Measurements from ENCODE around the gene CCAR1. TPM values are rescaled to one million over a fixed set of nuclear protein-coding genes. Genes with fewer than 3 reads are reported as not detected.
"Not testable (repeated sequence)": the region's sequence is repeated elsewhere in the genome, so short reads cannot be mapped to it uniquely, and the experiment has no call there.

The CCAR1 gene
- total and polyA plus RNA-seq, 4 donors = 18.6 to 65.0 (median 51.8) TPM

GRCh38 chr10:68740676-68741075, 19.6 kb downstream of the CCAR1 start:
- H3K4me1 ChIP-seq (ENCODE audit: control insufficient read depth in 5 of 5, insufficient read depth in 5 of 5, low read length in 5 of 5); H3K27ac ChIP-seq (ENCODE audit: low read depth in 1 of 2, low read length in 1 of 2); ATAC-seq (ENCODE audit: insufficient read depth, low FRiP score); H3K9ac ChIP-seq (ENCODE audit: insufficient read depth in 1 of 2, low read length in 2 of 2); H3K4me3 ChIP-seq; H3K9me3 ChIP-seq (ENCODE audit: control insufficient read depth in 4 of 4, insufficient read depth in 3 of 4, low read length in 3 of 4); DNase-seq; H3K27me3 ChIP-seq (ENCODE audit: control insufficient read depth in 3 of 3, insufficient read depth in 3 of 3, low read length in 2 of 3): not testable (repeated sequence)
- H3K36me3 ChIP-seq (ENCODE audit: control insufficient read depth in 4 of 4, insufficient read depth in 4 of 4, low read length in 4 of 4) = peaks cover 22 to 47% (median 37%) of the 10 kb centered on the region in 4 donors
- WGBS, 2 donors = 95 to 98% methylated on average over 5 of the region's 5 CpGs

DNA sequence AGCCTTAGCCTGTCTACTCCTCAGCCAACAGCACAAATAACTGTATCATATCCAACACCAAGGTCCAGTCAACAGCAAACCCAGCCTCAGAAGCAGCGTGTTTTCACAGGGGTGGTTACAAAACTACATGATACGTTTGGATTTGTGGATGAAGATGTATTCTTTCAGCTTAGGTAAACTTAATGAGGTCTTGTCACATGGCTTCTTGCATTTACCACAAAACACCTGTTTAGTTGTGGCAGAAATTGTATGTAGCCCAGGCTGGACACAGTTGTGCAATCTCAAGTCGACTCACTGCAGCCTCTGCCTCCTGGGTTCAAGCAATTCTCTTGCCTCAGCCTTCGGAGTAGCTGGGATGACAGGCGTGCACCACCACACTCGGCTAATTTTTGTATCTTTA, 21.4 kb downstream of the CCAR1 start:
- H3K36me3 ChIP-seq (ENCODE audit: control insufficient read depth in 4 of 4, insufficient read depth in 4 of 4, low read length in 4 of 4) = peaks cover 25 to 47% (median 32%) of the 10 kb centered on the region in 4 donors
- DNase-seq (no peak), ATAC-seq (ENCODE audit: insufficient read depth, low FRiP score) (no peak)
- no peak for TF ChIP-seq CTCF (IDR thresholded peaks at IDR 0.05; ENCODE audit: control extremely low read depth, extremely low read depth)
- WGBS, 2 donors = 79 to 87% methylated on average over 6 of the region's 6 CpGs
- H3K4me1 ChIP-seq (ENCODE audit: control insufficient read depth in 5 of 5, insufficient read depth in 5 of 5, low read length in 5 of 5) = no peaks in the 10 kb centered on the region
- no peaks in the 10 kb centered on the region for H3K27me3 ChIP-seq (ENCODE audit: control insufficient read depth in 3 of 3, insufficient read depth in 3 of 3, low read length in 2 of 3)
- H3K9ac ChIP-seq (ENCODE audit: insufficient read depth in 1 of 2, low read length in 2 of 2) = no peak overlapping the region
- H3K4me3 ChIP-seq = no peak overlapping the region
- no peaks in the 10 kb centered on the region for H3K9me3 ChIP-seq (ENCODE audit: control insufficient read depth in 4 of 4, insufficient read depth in 3 of 4, low read length in 3 of 4)
- no peak overlapping the region for H3K27ac ChIP-seq (ENCODE audit: low read depth in 1 of 2, low read length in 1 of 2)

DNA sequence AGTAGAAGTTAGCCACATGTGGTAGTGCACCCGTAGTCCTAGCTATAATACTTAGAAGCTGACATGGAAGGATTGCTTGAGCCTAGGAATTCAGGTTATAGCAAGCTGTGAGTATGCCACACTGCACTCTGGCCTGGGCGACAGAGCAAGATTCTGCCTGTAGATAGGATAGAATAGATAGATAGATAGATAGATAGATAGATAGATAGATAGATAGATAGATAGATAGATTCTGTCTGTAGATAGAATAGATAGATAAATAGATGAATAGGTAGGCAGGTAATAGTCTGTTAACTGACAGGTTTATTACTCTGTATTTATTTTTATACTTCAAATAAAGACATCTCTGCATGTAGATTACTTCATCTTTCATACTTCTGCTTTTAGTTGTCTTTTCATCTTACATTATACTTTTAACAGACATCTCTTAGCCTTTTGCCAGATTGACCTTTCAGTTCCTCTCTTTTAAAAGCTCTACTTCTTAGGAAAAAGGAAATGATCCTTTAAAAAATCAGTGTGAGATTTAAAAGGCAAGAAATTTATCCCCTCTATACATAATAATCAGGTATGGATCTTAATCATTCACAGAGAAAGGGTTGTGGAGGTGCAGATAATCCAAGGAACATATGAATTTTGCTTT, 31.8 kb downstream of the CCAR1 start:
- Histone ChIP-seq H3K9me3 (ENCODE audit: control insufficient read depth in 4 of 4, insufficient read depth in 3 of 4, low read length in 3 of 4) (no peaks in the 10 kb centered on the region), H3K9ac (ENCODE audit: insufficient read depth in 1 of 2, low read length in 2 of 2) (no peak overlapping the region), H3K27me3 (ENCODE audit: control insufficient read depth in 3 of 3, insufficient read depth in 3 of 3, low read length in 2 of 3) (no peaks in the 10 kb centered on the region), H3K4me3 (no peak overlapping the region), H3K27ac (ENCODE audit: low read depth in 1 of 2, low read length in 1 of 2) (no peak overlapping the region), H3K4me1 (ENCODE audit: control insufficient read depth in 5 of 5, insufficient read depth in 5 of 5, low read length in 5 of 5) (no peaks in the 10 kb centered on the region), H3K36me3 (ENCODE audit: control insufficient read depth in 4 of 4, insufficient read depth in 4 of 4, low read length in 4 of 4) (peaks cover 27 to 69% (median 50%) of the 10 kb centered on the region in 4 donors)
- TF ChIP-seq CTCF (IDR thresholded peaks at IDR 0.05; ENCODE audit: control extremely low read depth, extremely low read depth) = no peak
- DNase-seq (no peak), ATAC-seq (ENCODE audit: insufficient read depth, low FRiP score) (no peak)
- whole genome bisulfite sequencing, 2 donors = 79 to 84% methylated on average over 2 of the region's 2 CpGs

DNA sequence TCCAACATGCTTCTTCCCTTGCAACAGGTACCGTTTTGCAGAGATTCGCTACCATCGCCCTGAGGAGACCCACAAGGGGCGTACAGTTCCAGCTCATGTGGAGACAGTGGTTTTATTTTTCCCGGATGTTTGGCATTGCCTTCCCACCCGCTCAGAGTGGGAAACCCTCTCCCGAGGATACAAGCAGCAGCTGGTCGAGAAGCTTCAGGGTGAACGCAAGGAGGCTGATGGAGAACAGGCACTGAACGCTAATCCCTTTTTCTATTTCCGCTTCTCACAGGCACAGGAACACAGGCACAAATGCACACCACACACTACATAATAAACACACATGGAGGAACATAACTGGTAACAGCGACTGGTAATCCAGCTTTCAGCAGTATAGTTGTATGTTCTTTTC, 35.2 kb downstream of the CCAR1 start:
- H3K4me1 ChIP-seq (ENCODE audit: control insufficient read depth in 5 of 5, insufficient read depth in 5 of 5, low read length in 5 of 5) = no peaks in the 10 kb centered on the region
- no peak overlapping the region for H3K9ac ChIP-seq (ENCODE audit: insufficient read depth in 1 of 2, low read length in 2 of 2)
- no peaks in the 10 kb centered on the region for H3K27me3 ChIP-seq (ENCODE audit: control insufficient read depth in 3 of 3, insufficient read depth in 3 of 3, low read length in 2 of 3)
- TF ChIP-seq CTCF (IDR thresholded peaks at IDR 0.05; ENCODE audit: control extremely low read depth, extremely low read depth) = no peak
- ATAC-seq (ENCODE audit: insufficient read depth, low FRiP score) (no peak), DNase-seq (no peak)
- H3K27ac ChIP-seq (ENCODE audit: low read depth in 1 of 2, low read length in 1 of 2) = no peak overlapping the region
- 93 to 97% methylated on average over 12 of the region's 12 CpGs for WGBS, 2 donors
- peaks cover 36 to 66% (median 47%) of the 10 kb centered on the region in 4 donors for H3K36me3 ChIP-seq (ENCODE audit: control insufficient read depth in 4 of 4, insufficient read depth in 4 of 4, low read length in 4 of 4)
- H3K4me3 ChIP-seq = no peak overlapping the region
- no peaks in the 10 kb centered on the region for H3K9me3 ChIP-seq (ENCODE audit: control insufficient read depth in 4 of 4, insufficient read depth in 3 of 4, low read length in 3 of 4)

Measured in lung (tissue), 12 donors.